KG1 (cell line): Measurements from ENCODE around the gene DHX57.
"Not testable (repeated sequence)": the region's sequence is repeated elsewhere in the genome, so short reads cannot be mapped to it uniquely, and the experiment has no call there.

Source experiments
- DNase-seq: peaks from one replicate; lab custom pipeline; 2025; lab: John Stamatoyannopoulos, UW

DHX57 gene

DNA sequence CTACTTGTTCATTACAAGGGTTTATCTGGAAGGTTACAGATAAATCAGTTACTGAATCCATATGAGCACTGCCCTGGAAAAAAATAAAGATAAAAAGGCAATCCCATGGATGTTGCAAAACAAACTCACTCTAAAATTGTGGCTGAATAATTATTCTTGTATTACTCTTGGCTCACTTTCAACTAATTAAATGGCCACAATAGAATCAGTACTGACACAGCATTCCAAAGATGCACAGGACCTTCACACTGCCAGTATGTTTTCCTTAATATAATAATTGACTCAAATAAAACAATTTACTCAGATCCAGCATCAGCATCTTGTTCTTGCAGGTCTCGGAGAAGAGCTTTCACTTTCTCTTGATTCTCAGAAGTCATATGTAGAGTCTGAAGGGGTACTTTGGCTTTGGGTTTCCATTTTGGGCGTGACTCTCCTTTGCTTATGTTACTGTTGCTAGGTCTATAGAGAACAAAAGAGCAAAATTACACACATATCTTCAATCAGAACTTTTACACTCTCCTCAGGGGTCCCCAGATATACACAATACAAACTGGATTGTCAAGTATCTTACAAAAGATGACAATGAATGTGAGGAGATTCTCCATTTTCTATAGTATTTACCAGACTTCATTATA lies 12.6 kb downstream of the DHX57 start:
- no peak for DNase-seq

DNA sequence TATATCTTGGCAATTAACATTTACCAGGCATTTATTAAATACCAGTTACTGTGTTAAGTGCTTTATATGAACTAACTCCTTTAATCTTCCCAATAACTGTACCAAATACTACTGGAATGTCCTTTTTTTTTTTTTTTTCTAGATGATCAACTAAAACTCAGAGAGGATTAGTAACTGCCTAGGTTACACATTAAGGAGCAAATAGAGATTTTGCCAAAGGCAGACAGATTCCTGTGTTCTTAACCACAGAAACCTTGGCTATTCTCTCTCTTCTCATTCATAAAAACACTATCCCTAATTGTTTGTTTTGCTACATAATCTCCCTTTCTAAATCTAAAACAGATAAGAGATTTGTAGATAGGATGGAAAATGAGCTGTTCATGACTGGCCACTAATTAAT lies 13.3 kb downstream of the DHX57 start:
- no peak for DNase-seq

DNA sequence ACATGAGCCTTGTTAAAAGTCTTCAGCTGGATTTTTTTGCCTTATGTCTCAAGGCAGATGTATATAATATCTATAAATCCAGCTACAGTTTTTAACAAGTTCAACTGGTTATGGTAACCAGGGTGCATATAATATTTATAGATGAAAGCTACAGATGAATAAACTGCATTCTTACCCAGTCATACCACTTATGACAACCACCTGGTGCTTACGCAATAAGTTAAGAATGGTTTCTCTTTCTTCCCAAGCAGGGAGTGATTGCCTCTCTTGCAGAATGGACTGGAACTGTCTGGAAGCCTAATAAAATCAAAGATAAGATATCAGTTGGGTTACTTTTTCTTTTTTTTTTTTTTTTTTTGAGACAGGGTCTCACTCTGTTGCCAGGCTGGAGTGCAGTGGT lies 19.6 kb downstream of the DHX57 start:
- DNase-seq = no peak

DNA sequence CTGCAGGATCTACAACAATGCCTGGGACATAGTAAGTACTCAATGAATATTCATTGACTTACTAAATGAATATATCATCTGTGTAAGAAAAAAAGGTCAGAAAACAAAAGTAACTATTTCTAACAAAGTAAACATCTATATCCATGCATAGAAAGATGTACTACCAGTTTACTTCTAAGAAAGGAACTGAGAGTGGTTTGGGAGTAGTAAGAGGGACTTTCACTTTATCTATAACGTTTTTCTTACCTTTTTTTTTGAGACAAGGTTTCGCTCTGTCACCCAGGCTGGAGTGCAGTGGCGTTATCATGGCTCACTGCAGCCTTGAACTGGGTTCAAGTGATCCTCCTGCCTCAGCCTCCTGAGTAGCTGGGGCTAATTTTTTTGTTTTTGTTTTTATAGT lies 25.7 kb downstream of the DHX57 start:
- DNase-seq = no peak

DNA sequence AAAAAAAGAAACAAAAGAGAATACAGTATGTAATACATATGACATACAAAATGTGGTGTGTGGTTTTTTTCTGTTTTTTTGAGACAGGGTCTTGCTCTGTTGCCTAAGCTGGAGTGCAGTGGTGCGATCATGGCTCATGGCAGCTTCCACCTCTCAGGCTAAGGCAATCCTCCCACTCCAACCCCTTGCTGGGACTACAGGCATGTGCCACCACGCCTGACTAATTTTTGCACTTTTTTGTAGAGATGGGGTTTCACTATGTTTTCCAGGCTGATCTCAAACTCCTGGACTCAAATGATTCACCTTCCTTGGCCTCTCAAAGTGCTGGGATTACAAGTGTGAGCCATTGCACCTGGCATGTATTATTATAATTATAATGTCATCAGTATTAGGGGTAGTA lies 38.9 kb downstream of the DHX57 start:
- DNase-seq = no peak

DNA sequence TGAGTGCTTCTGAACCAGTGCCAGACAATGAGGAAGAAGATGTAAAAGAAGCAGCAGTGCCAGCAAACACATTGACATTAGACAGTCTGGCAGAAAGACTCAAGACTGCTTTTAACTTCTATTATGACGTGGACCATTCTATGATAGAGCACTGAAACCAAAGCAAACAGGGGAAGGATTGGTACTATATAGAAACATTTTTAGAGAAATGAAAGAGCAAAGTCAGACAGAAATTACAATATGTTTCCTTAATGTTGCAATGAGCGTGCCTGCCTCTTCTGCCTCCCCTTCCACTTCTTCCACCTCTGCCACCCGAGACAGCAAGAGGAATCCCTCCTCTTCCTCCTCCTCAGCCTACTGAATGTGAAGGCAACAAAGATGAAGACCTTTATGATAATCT lies 39.7 kb downstream of the DHX57 start:
- no peak for DNase-seq

DNA sequence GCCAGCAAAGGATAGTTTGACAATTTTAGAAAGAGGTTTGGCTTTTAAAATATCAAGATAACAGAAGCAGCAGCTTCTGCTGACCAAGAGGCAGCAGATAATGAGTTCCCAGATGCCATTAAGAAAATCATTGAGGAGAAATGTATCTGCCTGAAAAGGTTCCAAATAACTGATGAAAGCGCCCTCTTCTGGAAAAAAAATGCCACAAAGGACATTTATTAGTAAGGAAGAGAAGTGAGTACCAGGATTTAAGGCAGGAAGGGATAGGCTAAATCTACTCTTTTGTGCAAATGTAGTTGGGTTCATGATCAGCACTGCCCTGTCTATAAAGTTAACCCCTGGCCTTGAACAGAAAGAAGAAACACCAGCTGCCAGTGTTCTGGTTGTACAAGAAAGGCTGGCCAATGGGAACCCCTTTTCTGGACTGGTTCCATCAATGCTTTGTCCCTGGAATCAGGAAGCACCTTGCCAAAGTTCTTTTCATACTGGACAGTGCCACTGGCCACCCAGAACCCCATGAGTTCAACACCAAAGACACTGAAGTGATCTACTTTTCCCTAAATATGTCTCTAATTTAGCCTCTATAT lies 40.6 kb downstream of the DHX57 start:
- no peak for DNase-seq

DNA sequence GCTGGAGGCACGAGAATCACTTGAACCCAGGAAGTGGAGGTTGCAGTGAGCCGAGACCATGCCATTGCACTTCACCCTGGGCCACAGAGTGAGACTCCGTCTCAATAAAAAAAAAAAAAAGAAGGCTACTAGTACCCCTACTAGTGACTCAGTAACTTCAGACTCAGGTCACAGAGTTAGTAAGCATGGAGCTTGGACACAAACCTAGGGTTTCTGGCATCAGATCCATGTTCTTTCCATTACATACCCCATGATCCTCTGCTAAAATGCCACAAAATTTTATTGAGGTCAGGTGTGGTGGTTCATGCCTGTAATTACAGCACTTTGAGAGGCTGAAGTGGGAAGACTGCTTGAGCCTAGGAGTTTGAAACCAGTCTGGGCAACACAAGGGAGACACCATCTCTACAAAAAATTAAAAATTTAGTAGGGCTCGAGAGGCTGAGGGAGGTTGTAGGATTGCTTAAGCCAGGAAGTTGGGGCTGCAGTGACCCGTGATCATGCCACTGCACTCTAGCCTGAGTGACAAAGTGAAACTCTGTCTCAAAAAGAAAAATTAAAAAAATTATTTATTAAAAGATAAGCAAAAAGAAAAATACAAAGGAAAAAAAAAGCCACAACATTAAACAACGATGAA lies 45.1 kb downstream of the DHX57 start:
- no peak for DNase-seq

DNA sequence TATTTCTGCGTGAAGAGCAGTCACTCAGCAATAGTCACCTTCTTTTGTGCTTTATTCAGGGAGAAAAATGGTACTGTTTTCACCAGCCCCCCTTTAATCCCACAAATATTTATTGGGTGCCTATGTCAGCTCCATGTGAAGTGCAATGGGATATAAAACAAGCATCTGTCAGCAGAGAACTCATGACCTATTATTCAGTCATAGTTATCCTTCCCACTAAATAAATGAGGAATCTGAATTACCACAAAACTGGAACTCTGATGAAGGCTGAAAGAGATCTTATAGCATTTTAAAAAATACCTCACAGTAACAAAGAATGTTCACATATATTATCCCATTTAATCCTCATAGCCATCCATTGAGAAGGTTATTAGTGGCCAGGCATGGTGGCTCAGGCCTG lies 45.8 kb downstream of the DHX57 start:
- DNase-seq = no peak

DNA sequence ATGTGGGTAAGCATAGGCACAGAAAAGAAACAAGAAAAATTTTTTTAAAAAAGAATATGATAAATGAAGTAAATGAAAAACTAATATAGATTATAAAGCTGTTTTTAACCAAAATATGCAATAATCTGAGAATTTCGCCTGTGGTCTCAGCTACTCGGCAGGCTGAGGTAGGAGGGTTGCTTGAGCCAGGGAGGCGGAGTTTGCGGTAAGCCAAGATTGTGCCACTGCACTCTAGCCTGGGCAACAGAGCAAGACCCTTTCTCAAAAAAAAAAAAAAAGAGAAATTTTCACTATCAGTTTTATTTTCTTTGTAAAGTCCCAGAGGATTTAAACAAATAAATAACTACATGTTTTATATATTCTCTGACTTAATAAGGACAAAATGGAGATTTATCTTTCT lies 47.3 kb downstream of the DHX57 start:
- no peak for DNase-seq

DNA sequence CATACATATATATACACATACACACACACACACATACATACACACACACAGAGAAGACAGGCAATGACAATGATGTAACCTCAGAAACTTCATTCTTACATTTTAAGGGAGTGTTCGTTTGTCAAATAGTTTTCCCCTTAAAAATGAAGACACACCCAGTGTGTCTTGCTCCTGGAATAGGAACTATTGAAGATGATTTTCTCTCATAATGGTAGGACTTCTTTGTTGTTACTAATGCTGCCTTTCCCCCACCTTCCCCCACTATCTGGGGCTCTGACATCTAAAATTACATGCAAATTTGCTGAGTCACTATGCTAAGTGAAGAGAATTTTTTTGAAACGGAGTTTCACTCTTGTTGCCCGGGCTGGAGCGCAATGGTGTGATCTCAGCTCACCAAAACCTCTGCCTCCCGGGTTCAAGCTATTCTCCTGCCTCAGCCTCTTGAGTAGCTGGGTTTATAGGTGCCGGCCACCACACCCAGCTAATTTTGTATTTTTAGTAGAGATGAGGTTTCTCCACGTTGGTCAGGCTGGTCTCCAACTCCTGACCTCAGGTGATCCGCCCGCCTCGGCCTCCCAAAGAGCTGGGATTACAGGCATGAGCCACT lies 48.1 kb downstream of the DHX57 start:
- DNase-seq = not testable (repeated sequence)

DNA sequence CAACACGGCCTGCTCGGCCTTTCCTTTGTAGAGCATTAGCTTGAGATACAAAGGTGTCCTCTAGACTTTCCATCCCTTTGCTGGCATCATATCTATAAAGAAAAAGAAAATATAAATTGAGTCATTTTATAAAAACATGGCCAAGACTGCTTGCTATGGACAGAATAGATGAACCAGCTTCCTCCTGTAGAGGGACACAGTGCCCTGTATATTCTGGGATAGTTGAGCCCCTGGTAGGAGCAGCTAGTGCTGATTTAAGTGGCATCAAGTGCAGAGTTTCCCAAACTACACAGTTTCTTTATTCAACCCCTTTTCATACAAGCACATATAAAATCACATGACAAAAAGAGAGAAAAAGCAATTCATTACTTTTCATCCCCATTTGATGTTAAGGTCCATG lies 49.8 kb downstream of the DHX57 start:
- DNase-seq = no peak

DNA sequence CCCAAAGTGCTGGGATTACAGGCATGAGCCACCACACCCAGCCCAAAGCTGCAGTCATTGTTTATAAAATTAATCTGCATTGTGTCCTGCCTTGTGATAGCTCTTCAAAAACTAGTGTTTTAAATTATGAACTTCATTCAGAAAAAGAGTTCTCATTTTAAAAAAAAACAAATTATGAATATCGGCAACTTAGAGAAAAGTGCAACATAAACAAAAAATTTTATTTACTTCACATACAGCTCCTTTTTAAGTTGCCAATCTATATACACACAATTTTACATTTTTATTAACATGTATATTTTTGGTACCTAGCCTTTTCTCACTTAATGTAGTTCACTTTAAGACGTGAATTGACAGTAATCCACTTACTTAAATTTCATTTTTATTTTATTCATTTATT lies 50.8 kb downstream of the DHX57 start:
- no peak for DNase-seq

DNA sequence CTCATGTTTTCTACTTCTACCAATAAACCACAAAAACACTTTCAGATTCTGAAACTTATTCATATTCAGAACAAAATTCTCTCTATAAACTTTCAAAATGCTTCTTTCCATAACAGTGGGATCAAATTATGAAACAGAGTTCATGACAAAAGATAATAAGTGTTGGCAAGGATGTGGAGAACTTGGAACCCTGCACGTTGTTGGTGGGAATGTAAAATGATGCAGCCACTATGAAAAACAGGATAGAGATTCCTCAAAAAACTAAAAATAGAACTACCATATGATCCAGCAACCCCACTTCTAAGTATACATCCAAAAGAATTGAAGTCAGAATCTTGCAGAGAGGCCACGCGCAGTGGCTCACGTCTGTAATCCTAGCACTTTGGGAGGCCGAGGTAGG lies 52.3 kb downstream of the DHX57 start:
- DNase-seq = no peak

DNA sequence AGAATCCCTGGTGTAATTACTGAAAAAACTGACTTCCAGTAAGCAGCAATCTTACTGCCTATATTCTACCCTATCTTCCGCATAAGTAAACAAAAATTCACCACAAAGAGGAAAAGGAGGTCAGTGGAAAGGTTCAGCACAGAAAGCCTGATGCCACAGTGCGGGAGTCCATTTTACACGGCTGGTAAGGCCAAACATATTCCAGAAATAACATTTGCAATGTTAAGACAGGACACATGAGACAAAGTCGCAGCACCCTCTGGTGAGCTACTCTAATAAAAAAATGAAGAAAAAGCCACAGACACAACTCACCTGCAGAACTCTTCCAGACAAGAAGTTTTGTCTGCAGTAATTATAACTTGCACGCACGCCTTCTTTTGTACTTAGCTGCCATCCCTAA lies 57.2 kb downstream of the DHX57 start:
- no peak for DNase-seq

DNA sequence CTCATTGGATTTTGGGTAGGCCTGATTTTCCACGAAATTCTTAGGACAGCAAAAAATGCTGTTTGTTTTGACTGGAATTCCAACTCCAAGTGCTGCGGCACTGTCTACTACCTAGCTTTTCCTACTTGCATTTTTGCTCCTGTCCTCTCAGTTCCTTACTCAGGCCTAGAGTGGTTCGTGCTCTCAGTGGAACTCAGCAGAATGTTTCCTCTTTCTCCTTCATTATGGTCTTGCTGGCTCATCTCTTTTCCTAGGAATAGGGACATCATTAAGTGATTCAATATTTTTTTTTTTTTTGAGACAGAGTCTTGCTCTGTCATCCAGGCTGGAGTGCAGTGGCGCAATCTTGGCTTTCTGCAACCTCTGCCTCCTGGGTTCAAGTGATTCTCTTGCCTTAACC lies 59.8 kb downstream of the DHX57 start:
- DNase-seq = no peak

DNA sequence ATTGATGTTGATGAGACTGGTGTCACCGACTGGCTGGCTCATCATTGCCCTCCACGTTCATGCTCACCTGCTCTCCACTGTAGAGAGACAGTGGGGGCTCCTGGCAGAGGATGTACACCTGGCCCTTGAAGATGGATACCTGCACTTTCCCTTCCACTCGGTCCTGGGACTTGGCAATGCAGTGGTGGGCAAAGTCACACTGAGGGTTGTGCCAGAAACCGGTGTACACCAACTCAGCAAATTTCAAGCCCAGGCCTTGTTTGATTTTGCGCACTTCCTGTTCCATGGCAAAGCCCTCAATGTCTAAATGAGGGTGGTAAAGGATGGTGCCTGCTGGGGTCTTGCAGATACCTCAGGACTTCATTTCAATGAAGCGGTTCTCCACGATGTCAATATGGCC lies 65.2 kb downstream of the DHX57 start:
- no peak for DNase-seq

DNA sequence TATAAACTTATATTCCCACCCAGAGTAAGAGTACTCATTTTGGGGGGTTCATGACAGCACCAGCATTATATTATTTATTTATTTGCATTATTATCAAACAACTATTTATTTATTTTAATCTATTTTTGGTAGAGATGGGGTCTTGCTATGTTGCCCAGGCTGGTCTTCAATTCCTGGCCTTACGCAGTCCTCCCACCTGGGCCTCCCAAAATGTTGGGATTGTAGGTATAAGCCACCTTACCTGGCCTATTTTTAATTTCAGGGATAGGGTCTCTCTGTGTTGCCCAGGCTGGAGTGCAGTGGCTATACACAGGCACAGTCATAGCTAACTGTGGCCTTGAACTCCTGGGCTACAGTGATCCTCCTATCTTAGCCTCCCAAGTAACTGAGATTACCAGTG lies 67.1 kb downstream of the DHX57 start:
- no peak for DNase-seq

DNA sequence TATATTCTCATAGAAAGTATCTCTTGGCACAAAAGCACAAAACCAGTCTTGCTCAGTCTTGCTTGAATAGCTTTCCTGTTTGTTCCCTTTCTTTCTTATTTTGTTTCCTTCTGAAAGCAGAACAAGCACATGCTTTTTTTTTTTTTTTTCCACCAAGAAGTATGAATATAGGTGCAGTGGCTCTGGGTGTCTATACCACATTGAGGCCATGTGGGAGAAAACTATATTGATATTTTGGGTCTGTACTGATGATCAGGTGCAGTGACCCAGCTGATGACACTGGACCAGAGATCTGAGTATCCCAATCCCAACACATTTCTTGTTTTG lies 69.0 kb downstream of the DHX57 start:
- no peak for DNase-seq

DNA sequence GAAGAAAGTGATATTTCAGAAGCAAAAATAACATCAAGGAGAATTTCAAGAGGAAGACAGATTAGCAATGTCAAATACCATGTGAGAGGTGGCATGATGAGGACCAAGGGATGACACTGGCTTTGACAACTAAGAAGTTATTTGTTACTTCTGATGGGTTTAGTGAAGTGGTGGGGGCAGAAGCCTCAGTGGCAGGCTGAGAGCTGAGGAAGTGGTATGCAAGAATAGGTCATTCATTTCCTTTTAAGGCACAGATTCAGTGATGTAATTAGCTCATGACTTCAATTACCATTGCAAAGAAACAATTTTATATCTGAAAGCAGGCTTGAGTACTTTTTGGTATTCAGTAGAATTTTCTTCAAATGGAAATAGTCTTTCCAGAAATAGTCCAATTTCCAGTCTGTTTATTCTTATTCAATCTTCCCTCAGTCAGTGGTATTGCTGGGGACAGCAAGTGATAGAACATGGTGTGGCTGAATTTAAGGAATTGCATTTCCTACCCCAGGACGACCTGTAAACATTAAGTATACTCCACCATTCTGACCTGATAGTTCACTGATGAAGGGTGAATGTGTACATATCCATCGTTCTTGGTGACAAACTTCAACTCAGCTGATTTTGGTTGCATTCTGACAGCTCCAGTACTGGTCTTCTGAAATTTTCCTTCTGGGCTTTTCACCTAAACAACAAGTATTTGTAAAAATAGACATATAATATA lies 69.6 kb downstream of the DHX57 start:
- DNase-seq = no peak

DNA sequence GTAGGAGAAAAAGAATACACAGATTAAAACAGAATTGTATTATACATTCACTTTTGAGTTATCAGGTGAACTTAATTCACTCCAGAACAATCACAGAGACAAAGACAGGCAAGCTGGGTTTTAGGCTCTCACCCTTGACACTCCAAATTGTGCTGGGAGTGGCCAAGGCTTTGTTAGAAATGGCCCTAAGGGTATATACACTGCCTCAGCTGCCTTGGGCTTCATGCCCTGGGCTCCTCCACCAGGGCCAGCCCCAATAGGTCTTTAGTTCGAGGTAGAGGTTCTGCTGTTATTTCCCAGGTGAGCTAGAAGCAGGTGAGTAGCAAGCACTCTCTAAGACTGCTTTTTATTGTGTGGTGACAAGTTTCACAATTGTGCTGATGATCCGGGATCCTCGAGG lies 77.8 kb downstream of the DHX57 start:
- no peak for DNase-seq

DNA sequence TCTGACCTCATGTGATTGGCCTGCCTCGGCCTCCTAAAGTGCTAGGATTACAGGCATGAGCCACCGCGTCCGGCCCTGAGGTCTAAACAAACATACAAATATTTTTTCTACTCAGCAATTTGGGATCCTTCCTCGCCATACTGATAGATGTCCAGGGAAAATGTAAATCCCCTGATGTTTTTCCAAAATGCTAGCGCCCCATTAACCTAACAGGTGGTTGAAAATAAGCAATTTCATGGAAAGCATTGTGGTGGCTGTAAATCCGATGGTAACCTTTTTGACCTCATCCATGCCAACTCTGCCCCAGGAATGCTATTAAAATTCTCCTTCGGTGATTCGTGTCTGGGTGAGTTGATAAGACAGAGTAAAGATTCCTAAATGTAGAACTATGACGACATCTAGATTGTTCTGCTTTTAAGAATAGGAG lies 78.5 kb downstream of the DHX57 start:
- no peak for DNase-seq

DNA sequence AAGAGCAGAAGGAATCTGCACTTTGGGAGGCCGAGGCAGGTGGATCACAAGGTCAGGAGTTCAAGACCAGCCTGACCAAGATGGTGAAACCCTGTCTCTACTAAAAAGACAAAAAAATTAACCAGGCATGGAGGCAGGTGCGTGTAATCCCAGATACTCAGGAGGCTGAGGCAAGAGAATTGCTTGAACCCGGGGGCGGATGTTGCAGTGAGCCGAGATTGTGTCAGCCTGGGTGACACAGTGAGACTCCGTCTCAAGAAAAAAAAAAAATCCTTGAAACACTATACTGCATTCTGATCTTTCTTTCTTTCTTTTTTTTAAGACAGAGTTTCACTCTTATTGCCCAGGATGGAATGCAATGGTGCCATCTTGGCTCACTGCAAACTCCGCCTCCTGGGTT lies 80.7 kb downstream of the DHX57 start:
- not testable (repeated sequence) for DNase-seq
